ENCODE measurements around the gene JAML.

JAML gene

GRCh38 chr11:118226781-118227180 is 2.0 kb upstream of the JAML start:
- peaks cover 0 to 7% (median 0%) of the 10 kb centered on the region in 11 experiments; a peak in 1 of 22 replicates for H3K27me3 ChIP-seq
- H4K20me1 ChIP-seq: no peaks in the 10 kb centered on the region
- H3K4me1 ChIP-seq: peaks cover 65 to 100% (median 70%) of the 10 kb centered on the region in 10 experiments
- H3K27ac ChIP-seq: peak overlapping the region in 10 of 11 experiments; percentile 27 to 93 (median 82); a peak in 14 of 22 replicates
- H3K4me3 ChIP-seq: no peak overlapping the region
- H3K9me3 ChIP-seq (replicated peaks in 1 of 11): peaks cover 0 to 13% (median 0%) of the 10 kb centered on the region in 11 experiments; a peak in 3 of 22 replicates
- H3K36me3 ChIP-seq: peaks cover 0 to 22% (median 0%) of the 10 kb centered on the region in 11 experiments; a peak in 3 of 22 replicates
- no peak for TF ChIP-seq Cebpa-rat (IDR thresholded peaks at IDR 0.05)
- peak overlapping the region; percentile 56 to 82 (median 72) for H3K4me2 ChIP-seq
- peak overlapping the region in 1 of 11 experiments; percentile 83; a peak in 1 of 22 replicates for H3K9ac ChIP-seq

GRCh38 chr11:118226296-118226695 is 1.5 kb upstream of the JAML start:
- TF ChIP-seq Cebpa-rat (IDR thresholded peaks at IDR 0.05): no peak
- Histone ChIP-seq H3K9ac (no peak overlapping the region), H3K36me3 (peaks cover 0 to 17% (median 0%) of the 10 kb centered on the region in 11 experiments; a peak in 2 of 22 replicates), H3K4me3 (no peak overlapping the region), H3K4me1 (peaks cover 65 to 100% (median 70%) of the 10 kb centered on the region in 10 experiments), H3K27me3 (peaks cover 0 to 7% (median 0%) of the 10 kb centered on the region in 11 experiments; a peak in 1 of 22 replicates), H4K20me1 (no peaks in the 10 kb centered on the region), H3K4me2 (peak overlapping the region; percentile 56 to 82 (median 72)), H3K9me3 (replicated peaks in 1 of 11) (peaks cover 0 to 13% (median 0%) of the 10 kb centered on the region in 11 experiments; a peak in 3 of 22 replicates), H3K27ac (peak overlapping the region in 10 of 11 experiments; percentile 27 to 93 (median 82); a peak in 14 of 22 replicates)

GRCh38 chr11:118223992-118224391 is 819 bp downstream of the JAML start:
- peak overlapping the region in 10 of 11 experiments; percentile 35 to 76 (median 46); a peak in 16 of 22 replicates for H3K9ac ChIP-seq
- H4K20me1 ChIP-seq: no peaks in the 10 kb centered on the region
- peaks cover 0 to 7% (median 0%) of the 10 kb centered on the region in 11 experiments; a peak in 1 of 22 replicates for H3K27me3 ChIP-seq
- H3K4me2 ChIP-seq: peak overlapping the region; percentile 54 to 99 (median 75)
- TF ChIP-seq Cebpa-rat (IDR thresholded peaks at IDR 0.05): no peak
- H3K4me3 ChIP-seq: peak overlapping the region in 4 of 10 experiments; percentile 22 to 48 (median 46); a peak in 6 of 20 replicates
- H3K4me1 ChIP-seq: peaks cover 53 to 100% (median 57%) of the 10 kb centered on the region in 10 experiments
- peak overlapping the region; percentile 19 to 79 (median 62) for H3K27ac ChIP-seq
- peaks cover 0 to 15% (median 0%) of the 10 kb centered on the region in 11 experiments; a peak in 1 of 22 replicates for H3K36me3 ChIP-seq
- peaks cover 0 to 13% (median 0%) of the 10 kb centered on the region in 11 experiments; a peak in 3 of 22 replicates for H3K9me3 ChIP-seq (replicated peaks in 1 of 11)

- H3K4me2 ChIP-seq: peak overlapping the region; percentile 54 to 99 (median 75)
- TF ChIP-seq Cebpa-rat (IDR thresholded peaks at IDR 0.05): no peak
- peak overlapping the region in 4 of 10 experiments; percentile 22 to 48 (median 46); a peak in 6 of 20 replicates for H3K4me3 ChIP-seq
- H4K20me1 ChIP-seq: no peaks in the 10 kb centered on the region
- peak overlapping the region in 4 of 11 experiments; percentile 35 to 76 (median 46); a peak in 7 of 22 replicates for H3K9ac ChIP-seq
- peak overlapping the region in 10 of 11 experiments; percentile 19 to 79 (median 65); a peak in 17 of 22 replicates for H3K27ac ChIP-seq
- peaks cover 0 to 7% (median 0%) of the 10 kb centered on the region in 11 experiments; a peak in 1 of 22 replicates for H3K27me3 ChIP-seq
- H3K9me3 ChIP-seq (replicated peaks in 1 of 11): peaks cover 0 to 13% (median 0%) of the 10 kb centered on the region in 11 experiments; a peak in 3 of 22 replicates
- H3K4me1 ChIP-seq: peaks cover 49 to 100% (median 53%) of the 10 kb centered on the region in 10 experiments
- H3K36me3 ChIP-seq: peaks cover 0 to 15% (median 0%) of the 10 kb centered on the region in 11 experiments; a peak in 1 of 22 replicates
These were observed 1.2 kb downstream of the JAML start for GRCh38 chr11:118223570-118223969.

GRCh38 chr11:118222437-118222836 is 2.4 kb downstream of the JAML start:
- Histone ChIP-seq H3K27me3 (peaks cover 0 to 7% (median 0%) of the 10 kb centered on the region in 11 experiments; a peak in 1 of 22 replicates), H3K4me1 (peaks cover 40 to 100% (median 49%) of the 10 kb centered on the region in 10 experiments), H3K9me3 (replicated peaks in 1 of 11) (peaks cover 0 to 13% (median 0%) of the 10 kb centered on the region in 11 experiments; a peak in 3 of 22 replicates), H3K4me2 (peak overlapping the region in 3 of 11 experiments; percentile 75 to 99 (median 91); a peak in 5 of 22 replicates), H3K36me3 (peaks cover 0 to 15% (median 0%) of the 10 kb centered on the region in 11 experiments; a peak in 1 of 22 replicates), H3K9ac (no peak overlapping the region), H3K27ac (no peak overlapping the region), H4K20me1 (no peaks in the 10 kb centered on the region), H3K4me3 (peak overlapping the region in 2 of 10 experiments; percentile 46 to 48; a peak in 3 of 20 replicates)
- no peak for TF ChIP-seq Cebpa-rat (IDR thresholded peaks at IDR 0.05)

GRCh38 chr11:118221419-118221818 is 3.4 kb downstream of the JAML start:
- H3K27me3 ChIP-seq: peaks cover 0 to 1% (median 0%) of the 10 kb centered on the region in 11 experiments; a peak in 1 of 22 replicates
- peaks cover 0 to 11% (median 0%) of the 10 kb centered on the region in 11 experiments; a peak in 1 of 22 replicates for H3K36me3 ChIP-seq
- H4K20me1 ChIP-seq: no peaks in the 10 kb centered on the region
- no peak for TF ChIP-seq Cebpa-rat (IDR thresholded peaks at IDR 0.05)
- no peak overlapping the region for H3K9ac ChIP-seq
- no peak overlapping the region; a peak in 1 of 22 replicates for H3K27ac ChIP-seq
- no peak overlapping the region for H3K4me3 ChIP-seq
- H3K9me3 ChIP-seq (replicated peaks in 1 of 11): peaks cover 0 to 11% (median 0%) of the 10 kb centered on the region in 11 experiments; a peak in 3 of 22 replicates
- H3K4me2 ChIP-seq: peak overlapping the region in 3 of 11 experiments; percentile 19 to 99 (median 91); a peak in 5 of 22 replicates
- H3K4me1 ChIP-seq: peaks cover 40 to 100% (median 49%) of the 10 kb centered on the region in 10 experiments

- no peak for TF ChIP-seq Cebpa-rat (IDR thresholded peaks at IDR 0.05)
- Histone ChIP-seq H3K9me3 (replicated peaks in 1 of 11) (no peaks in the 10 kb centered on the region), H3K27me3 (no peaks in the 10 kb centered on the region), H3K9ac (no peak overlapping the region), H3K4me1 (peaks cover 40 to 100% (median 50%) of the 10 kb centered on the region in 10 experiments), H4K20me1 (no peaks in the 10 kb centered on the region), H3K36me3 (no peaks in the 10 kb centered on the region), H3K27ac (peak overlapping the region in 3 of 11 experiments; percentile 11 to 33 (median 12); a peak in 4 of 22 replicates), H3K4me3 (no peak overlapping the region), H3K4me2 (peak overlapping the region in 4 of 11 experiments; percentile 1 to 99 (median 54); a peak in 5 of 22 replicates)
These were observed 5.1 kb downstream of the JAML start for GRCh38 chr11:118219732-118220131.

- no peak overlapping the region for H3K9ac ChIP-seq
- H3K27me3 ChIP-seq: no peaks in the 10 kb centered on the region
- H3K4me2 ChIP-seq: peak overlapping the region in 3 of 11 experiments; percentile 16 to 99 (median 91); a peak in 5 of 22 replicates
- no peak overlapping the region for H3K4me3 ChIP-seq
- H3K36me3 ChIP-seq: no peaks in the 10 kb centered on the region
- H3K9me3 ChIP-seq (replicated peaks in 1 of 11): no peaks in the 10 kb centered on the region
- H3K27ac ChIP-seq: peak overlapping the region in 2 of 11 experiments; percentile 12 to 33; a peak in 2 of 22 replicates
- no peak for TF ChIP-seq Cebpa-rat (IDR thresholded peaks at IDR 0.05)
- H4K20me1 ChIP-seq: no peaks in the 10 kb centered on the region
- peaks cover 40 to 98% (median 50%) of the 10 kb centered on the region in 10 experiments for H3K4me1 ChIP-seq
These were observed 5.6 kb downstream of the JAML start for GRCh38 chr11:118219244-118219643.
